ENCODE results near the gene CAMK1D.

- TF ChIP-seq, protein P1, sequence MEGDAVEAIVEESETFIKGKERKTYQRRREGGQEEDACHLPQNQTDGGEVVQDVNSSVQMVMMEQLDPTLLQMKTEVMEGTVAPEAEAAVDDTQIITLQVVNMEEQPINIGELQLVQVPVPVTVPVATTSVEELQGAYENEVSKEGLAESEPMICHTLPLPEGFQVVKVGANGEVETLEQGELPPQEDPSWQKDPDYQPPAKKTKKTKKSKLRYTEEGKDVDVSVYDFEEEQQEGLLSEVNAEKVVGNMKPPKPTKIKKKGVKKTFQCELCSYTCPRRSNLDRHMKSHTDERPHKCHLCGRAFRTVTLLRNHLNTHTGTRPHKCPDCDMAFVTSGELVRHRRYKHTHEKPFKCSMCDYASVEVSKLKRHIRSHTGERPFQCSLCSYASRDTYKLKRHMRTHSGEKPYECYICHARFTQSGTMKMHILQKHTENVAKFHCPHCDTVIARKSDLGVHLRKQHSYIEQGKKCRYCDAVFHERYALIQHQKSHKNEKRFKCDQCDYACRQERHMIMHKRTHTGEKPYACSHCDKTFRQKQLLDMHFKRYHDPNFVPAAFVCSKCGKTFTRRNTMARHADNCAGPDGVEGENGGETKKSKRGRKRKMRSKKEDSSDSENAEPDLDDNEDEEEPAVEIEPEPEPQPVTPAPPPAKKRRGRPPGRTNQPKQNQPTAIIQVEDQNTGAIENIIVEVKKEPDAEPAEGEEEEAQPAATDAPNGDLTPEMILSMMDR (IDR thresholded peaks at IDR 0.05) = no peak
- TF ChIP-seq POLR2A (IDR thresholded peaks at IDR 0.05) = no peak
- TF ChIP-seq POLR2AphosphoS5 (IDR thresholded peaks at IDR 0.05) = no peak
Observed at GRCh38 chr10:12474727-12475412, 125.5 kb downstream of the CAMK1D start.
